AG04450 (cell line): Measurements from ENCODE around the gene SEPTIN11. TPM values are rescaled to one million over a fixed set of nuclear protein-coding genes. Genes with fewer than 3 reads are reported as not detected.
"Not testable (repeated sequence)": the region's sequence is repeated elsewhere in the genome, so short reads cannot be mapped to it uniquely, and the experiment has no call there.

ENCODE experiments used
- CTCF ChIA-PET: fragments of 300-600, 350-600 bp; formaldehyde crosslinking; extraction: SDS; loops from one replicate; lab custom pipeline; 2022; ENCODE audit warnings: antibody characterized with exemption, inconsistent platforms; lab: Charles Lee
- POLR2A ChIA-PET: fragments of 350-600 bp; formaldehyde crosslinking; extraction: SDS; loops from one replicate; lab custom pipeline; 2021; ENCODE audit warnings: antibody characterized with exemption, inconsistent platforms; lab: Yijun Ruan, JAX
- DNase-seq: peaks from one replicate; pipeline ENCODE4 v3.0.0-alpha.2; 2011; ENCODE audit warnings: low read depth, low spot score
- H3K27ac ChIP-seq: one replicate; pipeline ENCODE4 v1.5.1; 2012; ENCODE audit warnings: low read depth, low read length, control low read depth
- H3K27me3 ChIP-seq: one replicate; pipeline ENCODE4 v1.6.0; 2012; ENCODE audit warnings: low read length; ENCODE audit not compliant: control insufficient read depth, insufficient read depth
- H3K4me3 ChIP-seq: 2 replicates; pipeline ENCODE4 v1.5.1; 2011; ENCODE audit warnings: mild to moderate bottlenecking, low read depth, low read length, control low read depth
- H3K9me3 ChIP-seq: 2 replicates; pipeline ENCODE4 v1.5.1; 2012; ENCODE audit warnings: low read length; ENCODE audit not compliant: control insufficient read depth, insufficient read depth
- CTCF ChIP-seq: IDR thresholded peaks from 2 replicates; pipeline ENCODE4 v1.5.1; 2011; ENCODE audit warnings: low read depth, low read length, control low read depth, inconsistent platforms
- polyA plus RNA-seq: library from polyadenylated mRNA; depleted of rRNA; stranded (reverse); fragments of >200 nt; gene quantifications from 2 replicates; pipeline ENCODE4 v1.2.3, GENCODE V29; 2011

Gene SEPTIN11
- polyA plus RNA-seq, 1 experiment = 728 TPM

GRCh38 chr4:76962406-76963130 lies 13.0 kb downstream of the SEPTIN11 start:
- H3K27ac ChIP-seq = no peak overlapping the region
- CTCF ChIA-PET = interaction anchor here (1.0 kb wide), 1 partner anchor 83 kb away, joined by 4 read pairs; no protein-coding TSS in a partner anchor
- H3K9me3 ChIP-seq = no peaks in the 10 kb centered on the region
- no peak for DNase-seq
- no peak overlapping the region for H3K4me3 ChIP-seq
- H3K27me3 ChIP-seq = no peaks in the 10 kb centered on the region
- POLR2A ChIA-PET = no interaction called here
- no peak for TF ChIP-seq CTCF

- Histone ChIP-seq H3K4me3 (no peak overlapping the region), H3K27ac (no peak overlapping the region), H3K9me3 (no peaks in the 10 kb centered on the region), H3K27me3 (no peaks in the 10 kb centered on the region)
- no peak for TF ChIP-seq CTCF
- no peak for DNase-seq
- ChIA-PET CTCF (interaction anchor here (1.0 kb wide), 1 partner anchor 82 kb away, joined by 4 read pairs; no protein-coding TSS in a partner anchor), POLR2A (interaction anchor here (1.0 kb wide), 1 partner anchor 24 kb away, joined by 3 read pairs; no protein-coding TSS in a partner anchor)
These were observed 13.7 kb downstream of the SEPTIN11 start for GRCh38 chr4:76963131-76963750.

- not testable (repeated sequence) for DNase-seq, H3K27me3 ChIP-seq, H3K9me3 ChIP-seq, H3K27ac ChIP-seq, H3K4me3 ChIP-seq
- CTCF ChIA-PET = interaction anchor here (0.7 kb wide), 1 partner anchor 243 kb away, joined by 3 read pairs; no protein-coding TSS in a partner anchor
- POLR2A ChIA-PET = interaction anchor here (0.7 to 1.0 kb wide), 2 partner anchors 24 to 204 kb away, joined by 3 to 11 read pairs; no protein-coding TSS in a partner anchor
These were observed 14.4 kb downstream of the SEPTIN11 start for GRCh38 chr4:76963927-76964326.

GRCh38 chr4:76964769-76965168 lies 15.2 kb downstream of the SEPTIN11 start:
- CTCF ChIA-PET = interaction anchor here (0.5 to 0.7 kb wide), 2 partner anchors 193 to 244 kb away, joined by 3 to 5 read pairs; no protein-coding TSS in a partner anchor
- Histone ChIP-seq H3K27ac (no peak overlapping the region), H3K9me3 (no peaks in the 10 kb centered on the region), H3K27me3 (no peaks in the 10 kb centered on the region), H3K4me3 (no peak overlapping the region)
- POLR2A ChIA-PET = interaction anchor here (0.7 kb wide), 1 partner anchor 205 kb away, joined by 11 read pairs; no protein-coding TSS in a partner anchor
- TF ChIP-seq CTCF = no peak
- DNase-seq = no peak

GRCh38 chr4:76965866-76966579 lies 16.5 kb downstream of the SEPTIN11 start:
- CTCF ChIA-PET = no interaction called here
- POLR2A ChIA-PET = no interaction called here
- no peak for DNase-seq
- no peaks in the 10 kb centered on the region for H3K27me3 ChIP-seq
- no peak overlapping the region for H3K27ac ChIP-seq
- H3K9me3 ChIP-seq = no peaks in the 10 kb centered on the region
- TF ChIP-seq CTCF = no peak
- no peak overlapping the region for H3K4me3 ChIP-seq
